Cardiac muscle cell (in vitro differentiated cells and primary cell): ENCODE measurements around the gene BAG2. TPM values are rescaled to one million over a fixed set of nuclear protein-coding genes. Genes with fewer than 3 reads are reported as not detected.
A peak's percentile ranks its signal among the peaks of the same experiment; 100 is the strongest.

Experiments used
- DNase-seq, 2 donors: peaks; one replicate each; pipeline versions ENCODE4 v3.0.0 to v3.0.0-alpha.2; 2010 to 2017; ENCODE audit warnings: low read depth in 1 of 2, low spot score in 1 of 2
- H3K27ac ChIP-seq: fragments of 200-600 bp; sonication (generic); 2 replicates; pipeline ENCODE4 v1.5.1; 2016
- H3K27me3 ChIP-seq: fragments of 200-600 bp; sonication (generic); 2 replicates; pipeline ENCODE4 v1.6.0; 2016; ENCODE audit warnings: control low read depth
- H3K36me3 ChIP-seq: fragments of 200-600 bp; sonication (generic); 2 replicates; pipeline ENCODE4 v1.5.1; 2016; ENCODE audit warnings: control low read depth
- H3K4me1 ChIP-seq: fragments of 200-600 bp; sonication (generic); 2 replicates; pipeline ENCODE4 v1.8.1; 2017; ENCODE audit warnings: low read depth, mild to moderate bottlenecking, mixed run types
- H3K4me3 ChIP-seq: fragments of 200-600 bp; sonication (generic); 2 replicates; pipeline ENCODE4 v1.5.1; 2016; ENCODE audit warnings: mild to moderate bottlenecking
- H3K9me3 ChIP-seq: fragments of 200-600 bp; sonication (generic); 2 replicates; pipeline ENCODE4 v1.5.1; 2017; ENCODE audit warnings: low read depth, mild to moderate bottlenecking, control low read depth
- CTCF ChIP-seq: IDR thresholded peaks from 2 replicates; pipeline ENCODE4 v1.5.1; 2012; ENCODE audit warnings: low read depth, mild to moderate bottlenecking, low read length
- polyA plus RNA-seq: library from polyadenylated mRNA; unstranded; fragments of >200 nt; fragmentation: Nextera tagmentation; extraction: Ambion mirVana; gene quantifications from 2 replicates; pipeline ENCODE4 v1.2.1, GENCODE V29; 2016
- total RNA-seq: library from RNA; depleted of rRNA; stranded (reverse); fragments of >200 nt; gene quantifications from 2 replicates; pipeline ENCODE4 v1.2.3, GENCODE V29; 2016

The BAG2 gene
- total and polyA plus RNA-seq, 2 experiments from 2014 or later = 6.6 to 8.7 TPM

DNA sequence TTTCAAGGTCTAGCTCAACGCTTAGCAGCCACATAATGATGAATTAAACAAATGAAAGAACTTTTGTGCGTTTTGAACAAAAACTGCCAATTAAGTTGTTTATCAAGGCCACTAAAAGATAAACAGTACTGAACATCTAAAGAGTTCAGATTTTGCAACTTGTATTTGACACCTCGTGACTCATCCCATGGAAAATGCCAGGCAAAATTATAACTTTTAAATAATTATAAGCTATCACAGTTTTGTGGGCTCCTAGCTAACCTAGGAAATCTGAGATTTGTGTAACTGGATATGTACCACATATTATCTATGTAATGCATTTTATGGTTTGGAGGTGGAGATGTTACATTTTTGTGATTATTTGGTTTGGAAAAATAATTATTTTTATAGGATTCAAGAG lies 9.6 kb upstream of the BAG2 start:
- DNase-seq = no peak
- no peaks in the 10 kb centered on the region for H3K9me3 ChIP-seq
- peaks cover 3% of the 10 kb centered on the region for H3K36me3 ChIP-seq
- H3K4me1 ChIP-seq = no peaks in the 10 kb centered on the region
- no peak overlapping the region for H3K4me3 ChIP-seq
- no peaks in the 10 kb centered on the region for H3K27me3 ChIP-seq
- no peak for TF ChIP-seq CTCF
- H3K27ac ChIP-seq = no peak overlapping the region

GRCh38 chr6:57163956-57164355 lies 8.2 kb upstream of the BAG2 start:
- H3K36me3 ChIP-seq = peaks cover 7% of the 10 kb centered on the region
- H3K4me1 ChIP-seq = no peaks in the 10 kb centered on the region
- DNase-seq = no peak

GRCh38 chr6:57165080-57165479 lies 7.0 kb upstream of the BAG2 start:
- no peak for TF ChIP-seq CTCF
- Histone ChIP-seq H3K27ac (no peak overlapping the region), H3K4me1 (no peaks in the 10 kb centered on the region), H3K27me3 (no peaks in the 10 kb centered on the region), H3K4me3 (no peak overlapping the region), H3K9me3 (no peaks in the 10 kb centered on the region), H3K36me3 (peaks cover 7% of the 10 kb centered on the region)
- DNase-seq = no peak

More at GRCh38 chr6:57163956-57164355, 8.2 kb upstream of the BAG2 start:
- Histone ChIP-seq H3K4me3 (no peak overlapping the region), H3K27me3 (no peaks in the 10 kb centered on the region), H3K27ac (no peak overlapping the region), H3K9me3 (no peaks in the 10 kb centered on the region)
- TF ChIP-seq CTCF = no peak

- Histone ChIP-seq H3K4me1 (peaks cover 22% of the 10 kb centered on the region), H3K27ac (peak overlapping the region; percentile 98), H3K9me3 (no peaks in the 10 kb centered on the region), H3K4me3 (peak overlapping the region; percentile 50), H3K36me3 (peaks cover 5% of the 10 kb centered on the region), H3K27me3 (no peaks in the 10 kb centered on the region)
- peak; percentile 22 to 54 for DNase-seq
- no peak for TF ChIP-seq CTCF
Observed at GRCh38 chr6:57173056-57173885, 1.1 kb downstream of the BAG2 start.

GRCh38 chr6:57173886-57174510 lies 1.9 kb downstream of the BAG2 start:
- TF ChIP-seq CTCF = no peak
- H3K4me3 ChIP-seq = peak overlapping the region; percentile 50
- H3K27ac ChIP-seq = no peak overlapping the region
- peaks cover 23% of the 10 kb centered on the region for H3K4me1 ChIP-seq
- DNase-seq = peak in 1 of 2 donors; percentile 77
- H3K36me3 ChIP-seq = no peaks in the 10 kb centered on the region
- no peaks in the 10 kb centered on the region for H3K9me3 ChIP-seq
- H3K27me3 ChIP-seq = no peaks in the 10 kb centered on the region
